Neural progenitor cell (in vitro differentiated cells): Measurements from ENCODE around the gene DNAJC5. TPM values are rescaled to one million over a fixed set of nuclear protein-coding genes. Genes with fewer than 3 reads are reported as not detected.

Experiments
- DNase-seq: peaks from one replicate; pipeline ENCODE4 v3.0.0-alpha.2; 2016; ENCODE audit warnings: low spot score
- H2AFZ ChIP-seq: fragments of 200-600 bp; sonication (generic); replicated peaks from 2 replicates; pipeline ENCODE4 v1.6.1; 2016; ENCODE audit warnings: antibody characterized with exemption
- H3F3A ChIP-seq: fragments of 200-600 bp; sonication (generic); 2 replicates; pipeline ENCODE4 v1.6.1; 2016; ENCODE audit warnings: antibody characterized with exemption, low read depth
- H3K27ac ChIP-seq: fragments of 200-600 bp; sonication (generic); 2 replicates; pipeline ENCODE4 v1.5.1; 2016; ENCODE audit warnings: mild to moderate bottlenecking
- H3K27me3 ChIP-seq: fragments of 200-600 bp; sonication (generic); 2 replicates; pipeline ENCODE4 v1.6.1; 2016; ENCODE audit warnings: mild to moderate bottlenecking, moderate library complexity
- H3K36me3 ChIP-seq: fragments of 200-600 bp; sonication (generic); 2 replicates; pipeline ENCODE4 v1.5.1; 2016
- H3K4me1 ChIP-seq: fragments of 200-600 bp; sonication (generic); 2 replicates; pipeline ENCODE4 v1.6.1; 2016; ENCODE audit warnings: mixed run types
- H3K4me2 ChIP-seq: fragments of 200-600 bp; sonication (generic); 2 replicates; pipeline ENCODE4 v1.6.1; 2016
- H3K4me3 ChIP-seq: fragments of 200-600 bp; sonication (generic); 2 replicates; pipeline ENCODE4 v1.5.1; 2016
- H3K79me2 ChIP-seq: fragments of 200-600 bp; sonication (generic); 2 replicates; pipeline ENCODE4 v1.6.1; 2016; ENCODE audit warnings: low read depth
- H3K9ac ChIP-seq: fragments of 200-600 bp; sonication (generic); 2 replicates; pipeline ENCODE4 v1.6.1; 2016
- H3K9me3 ChIP-seq: fragments of 200-600 bp; sonication (generic); 2 replicates; pipeline ENCODE4 v1.5.1; 2016; ENCODE audit warnings: low read depth
- H4K20me1 ChIP-seq: fragments of 200-600 bp; sonication (generic); 2 replicates; pipeline ENCODE4 v1.6.1; 2016; ENCODE audit warnings: low read depth
- H3K27ac Mint-ChIP-seq: 3 replicates; pipeline ENCODE4 v1.8.0; 2021; ENCODE audit warnings: mixed read lengths
- H3K27me3 Mint-ChIP-seq: 2 replicates; pipeline ENCODE4 v1.8.0; 2022; ENCODE audit warnings: low read depth, mild to moderate bottlenecking, inconsistent platforms, moderate library complexity, mixed read lengths; ENCODE audit not compliant: insufficient read depth
- H3K36me3 Mint-ChIP-seq: 3 replicates; pipeline ENCODE4 v1.8.0; 2021; ENCODE audit warnings: mixed read lengths
- H3K4me1 Mint-ChIP-seq: 3 replicates; pipeline ENCODE4 v1.8.0; 2021; ENCODE audit warnings: mixed read lengths
- H3K4me3 Mint-ChIP-seq: 3 replicates; pipeline ENCODE4 v1.8.0; 2021; ENCODE audit warnings: mild to moderate bottlenecking, moderate library complexity, mixed read lengths
- H3K9me3 Mint-ChIP-seq: 3 replicates; pipeline ENCODE4 v1.8.0; 2020; ENCODE audit warnings: mixed read lengths
- CTCF ChIP-seq: fragments of 200-600 bp; sonication (generic); IDR thresholded peaks from 2 replicates; pipeline ENCODE4 v1.5.1; 2017; ENCODE audit warnings: antibody characterized with exemption, mild to moderate bottlenecking
- EZH2 ChIP-seq: fragments of 200-600 bp; sonication (generic); IDR thresholded peaks from 2 replicates; pipeline ENCODE4 v1.6.1; 2017; ENCODE audit warnings: antibody characterized with exemption, mild to moderate bottlenecking, moderate library complexity
- EZH2phosphoT487 ChIP-seq: fragments of 200-600 bp; sonication (generic); IDR thresholded peaks from 2 replicates; pipeline ENCODE4 v1.6.1; 2017; ENCODE audit warnings: antibody characterized with exemption
- total RNA-seq: library from RNA; depleted of rRNA; stranded (reverse); fragments of >200 nt; gene quantifications from 2 replicates; pipeline ENCODE4 v1.2.3, GENCODE V29; 2015; ENCODE audit warnings: low replicate concordance

Gene DNAJC5
- total RNA-seq, 1 donor from 2014 or later, result 17.2 TPM

GRCh38 chr20:63945031-63945658 is 50.2 kb downstream of the DNAJC5 start:
- TF ChIP-seq EZH2 (no peak), EZH2phosphoT487 (no peak), CTCF (no peak)
- peaks cover 30% of the 10 kb centered on the region for H3F3A ChIP-seq
- H3K27me3 Mint-ChIP-seq, result peaks cover 15% of the 10 kb centered on the region
- peaks cover 13% of the 10 kb centered on the region for H3K4me1 ChIP-seq
- no peak overlapping the region for H3K4me3 ChIP-seq
- H3K27ac ChIP-seq, result no peak overlapping the region
- DNase-seq, result no peak
- H3K4me1 Mint-ChIP-seq, result peaks cover 20% of the 10 kb centered on the region
- no peaks in the 10 kb centered on the region for H3K9me3 ChIP-seq
- no peak overlapping the region for H3K9ac ChIP-seq
- H3K9me3 Mint-ChIP-seq, result no peaks in the 10 kb centered on the region
- H3K79me2 ChIP-seq, result peaks cover 25% of the 10 kb centered on the region
- no peak overlapping the region for H2AFZ ChIP-seq
- H3K4me3 Mint-ChIP-seq, result no peak overlapping the region
- no peak overlapping the region for H3K27ac Mint-ChIP-seq
- no peak overlapping the region for H3K4me2 ChIP-seq
- no peaks in the 10 kb centered on the region for H3K27me3 ChIP-seq
- H3K36me3 ChIP-seq, result no peaks in the 10 kb centered on the region
- H3K36me3 Mint-ChIP-seq, result no peaks in the 10 kb centered on the region
- H4K20me1 ChIP-seq, result peaks cover 62% of the 10 kb centered on the region

- Histone ChIP-seq H4K20me1 (peaks cover 64% of the 10 kb centered on the region), H3K9me3 (no peaks in the 10 kb centered on the region), H3K27ac (no peak overlapping the region), H2AFZ (no peak overlapping the region), H3K4me3 (no peak overlapping the region), H3K27me3 (no peaks in the 10 kb centered on the region), H3K4me2 (no peak overlapping the region), H3F3A (peaks cover 29% of the 10 kb centered on the region), H3K9ac (no peak overlapping the region), H3K79me2 (peaks cover 34% of the 10 kb centered on the region), H3K36me3 (no peaks in the 10 kb centered on the region), H3K4me1 (peaks cover 13% of the 10 kb centered on the region)
- Mint-ChIP-seq H3K36me3 (no peaks in the 10 kb centered on the region), H3K4me3 (peak overlapping the region; percentile 36), H3K27ac (no peak overlapping the region), H3K27me3 (peaks cover 15% of the 10 kb centered on the region), H3K9me3 (no peaks in the 10 kb centered on the region), H3K4me1 (peaks cover 20% of the 10 kb centered on the region)
- no peak for DNase-seq
- TF ChIP-seq EZH2phosphoT487 (no peak), CTCF (no peak), EZH2 (no peak)
These were observed 51.3 kb downstream of the DNAJC5 start for GRCh38 chr20:63945921-63946920.

- Histone ChIP-seq H4K20me1 (peaks cover 67% of the 10 kb centered on the region), H3K27me3 (no peaks in the 10 kb centered on the region), H3K36me3 (no peaks in the 10 kb centered on the region), H3K4me3 (no peak overlapping the region), H3K27ac (no peak overlapping the region), H3K4me2 (no peak overlapping the region), H3K9ac (no peak overlapping the region), H2AFZ (no peak overlapping the region), H3K9me3 (no peaks in the 10 kb centered on the region), H3K79me2 (peaks cover 43% of the 10 kb centered on the region), H3F3A (peaks cover 24% of the 10 kb centered on the region), H3K4me1 (peaks cover 13% of the 10 kb centered on the region)
- Mint-ChIP-seq H3K27me3 (peaks cover 15% of the 10 kb centered on the region), H3K4me1 (peaks cover 20% of the 10 kb centered on the region), H3K4me3 (no peak overlapping the region), H3K27ac (peak overlapping the region; percentile 57), H3K9me3 (no peaks in the 10 kb centered on the region), H3K36me3 (no peaks in the 10 kb centered on the region)
- TF ChIP-seq CTCF, result no peak
- no peak for TF ChIP-seq EZH2phosphoT487
- TF ChIP-seq EZH2, result no peak
- DNase-seq, result no peak
These were observed 52.2 kb downstream of the DNAJC5 start for GRCh38 chr20:63946986-63947637.
